CD4-positive, alpha-beta T cell treated with Interleukin-15 for 4 hours (primary cell): ENCODE measurements around the gene USP15.
"Not testable (repeated sequence)": the region's sequence is repeated elsewhere in the genome, so short reads cannot be mapped to it uniquely, and the experiment has no call there.

ENCODE experiments used
- DNase-seq: peaks from one replicate; pipeline ENCODE4 v3.0.0-alpha.2; 2020; ENCODE audit warnings: low spot score

The USP15 gene

GRCh38 chr12:62323386-62323785 is 63.2 kb downstream of the USP15 start:
- no peak for DNase-seq

- no peak for DNase-seq
Measured at GRCh38 chr12:62328296-62328921, 68.2 kb downstream of the USP15 start.

GRCh38 chr12:62331306-62331705 is 71.1 kb downstream of the USP15 start:
- no peak for DNase-seq

GRCh38 chr12:62332598-62332997 is 72.4 kb downstream of the USP15 start:
- DNase-seq: no peak

- no peak for DNase-seq
Measured at GRCh38 chr12:62335057-62335456, 74.9 kb downstream of the USP15 start.

GRCh38 chr12:62335796-62336195 is 75.6 kb downstream of the USP15 start:
- DNase-seq: no peak

- DNase-seq: not testable (repeated sequence)
Measured at GRCh38 chr12:62337643-62338042, 77.4 kb downstream of the USP15 start.

- DNase-seq: not testable (repeated sequence)
Measured at GRCh38 chr12:62342614-62343303, 82.6 kb downstream of the USP15 start.

- DNase-seq: not testable (repeated sequence)
Measured at GRCh38 chr12:62343304-62344120, 83.3 kb downstream of the USP15 start.

GRCh38 chr12:62344731-62345556 is 84.7 kb downstream of the USP15 start:
- not testable (repeated sequence) for DNase-seq

GRCh38 chr12:62345667-62346066 is 85.5 kb downstream of the USP15 start:
- no peak for DNase-seq

GRCh38 chr12:62346817-62347216 is 86.6 kb downstream of the USP15 start:
- DNase-seq: no peak

GRCh38 chr12:62347922-62348650 is 87.9 kb downstream of the USP15 start:
- no peak for DNase-seq

- no peak for DNase-seq
Measured at GRCh38 chr12:62350554-62350953, 90.3 kb downstream of the USP15 start.

- DNase-seq: no peak
Measured at GRCh38 chr12:62351326-62351725, 91.1 kb downstream of the USP15 start.

- DNase-seq: no peak
Measured at GRCh38 chr12:62361048-62361447, 100.8 kb downstream of the USP15 start.

- no peak for DNase-seq
Measured at GRCh38 chr12:62363506-62363905, 103.3 kb downstream of the USP15 start.

GRCh38 chr12:62364697-62365096 is 104.5 kb downstream of the USP15 start:
- DNase-seq: not testable (repeated sequence)

GRCh38 chr12:62365846-62366245 is 105.6 kb downstream of the USP15 start:
- not testable (repeated sequence) for DNase-seq

GRCh38 chr12:62368430-62369223 is 108.4 kb downstream of the USP15 start:
- not testable (repeated sequence) for DNase-seq
